Activated naive CD8-positive, alpha-beta T cell treated with anti-CD3 and anti-CD28 coated beads, Interleukin-2, amount 50 U/mL, for 24 hours (primary cell): Measurements from ENCODE around the gene RRAD.

Experiments
- ATAC-seq: fragments of 150-1000 bp; cut with Tn5 transposase; one replicate; pipeline ENCODE4 v1.10.0; 2021
- DNase-seq: peaks from one replicate; pipeline ENCODE4 v3.0.0; 2021
- H3K27ac Mint-ChIP-seq: one replicate; pipeline ENCODE4 v1.8.0; 2021; ENCODE audit warnings: mild to moderate bottlenecking, mixed read lengths
- H3K27me3 Mint-ChIP-seq: one replicate; pipeline ENCODE4 v1.8.0; 2021; ENCODE audit warnings: mixed read lengths
- H3K36me3 Mint-ChIP-seq: one replicate; pipeline ENCODE4 v1.8.0; 2021; ENCODE audit warnings: low read depth, mixed read lengths
- H3K4me1 Mint-ChIP-seq: one replicate; pipeline ENCODE4 v1.8.0; 2021; ENCODE audit warnings: mixed read lengths
- H3K4me3 Mint-ChIP-seq: one replicate; pipeline ENCODE4 v1.8.0; 2021; ENCODE audit warnings: mild to moderate bottlenecking, moderate library complexity, mixed read lengths
- H3K9me3 Mint-ChIP-seq: one replicate; pipeline ENCODE4 v1.8.0; 2021; ENCODE audit warnings: mixed read lengths

The RRAD gene

DNA sequence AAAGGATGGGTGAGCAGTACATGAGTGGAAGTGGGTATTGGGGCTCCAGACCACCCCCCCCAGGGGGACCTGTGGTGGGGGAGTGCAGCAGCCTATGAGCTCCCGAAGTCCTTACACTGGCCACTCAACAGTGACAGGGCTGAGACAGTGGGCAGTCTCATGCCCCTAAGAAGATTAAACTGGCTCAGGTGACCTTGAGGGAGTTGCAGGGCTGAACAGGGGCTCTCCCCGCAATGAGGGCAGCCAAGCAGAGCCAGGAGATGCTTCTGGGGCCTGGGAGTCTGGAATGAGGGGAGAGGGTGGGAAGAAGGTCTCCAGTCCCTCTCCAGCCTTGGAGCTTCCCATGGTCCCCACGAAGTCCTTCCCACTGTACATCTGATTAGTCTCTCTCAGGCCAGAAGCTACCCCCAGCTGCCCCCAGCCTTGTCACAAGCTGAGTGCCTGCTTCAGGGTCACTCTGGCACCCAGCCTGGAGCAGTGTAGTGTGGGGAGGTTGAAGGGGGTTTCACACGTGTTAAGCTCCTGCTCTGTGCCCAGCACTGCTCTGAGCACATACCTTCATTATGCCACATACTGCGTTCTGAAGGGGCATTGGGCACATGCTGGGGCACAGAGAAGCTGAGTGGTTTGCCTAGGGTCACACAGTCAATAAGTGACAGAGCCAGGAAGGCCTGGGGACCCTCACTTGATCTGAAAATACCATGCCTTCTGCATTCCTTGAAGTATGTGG is 5.6 kb downstream of the RRAD start:
- Mint-ChIP-seq H3K4me1 (no peaks in the 10 kb centered on the region), H3K4me3 (no peak overlapping the region), H3K36me3 (no peaks in the 10 kb centered on the region), H3K27ac (no peak overlapping the region), H3K27me3 (peaks cover 25% of the 10 kb centered on the region), H3K9me3 (no peaks in the 10 kb centered on the region)
- DNase-seq (no peak), ATAC-seq (no peak)

DNA sequence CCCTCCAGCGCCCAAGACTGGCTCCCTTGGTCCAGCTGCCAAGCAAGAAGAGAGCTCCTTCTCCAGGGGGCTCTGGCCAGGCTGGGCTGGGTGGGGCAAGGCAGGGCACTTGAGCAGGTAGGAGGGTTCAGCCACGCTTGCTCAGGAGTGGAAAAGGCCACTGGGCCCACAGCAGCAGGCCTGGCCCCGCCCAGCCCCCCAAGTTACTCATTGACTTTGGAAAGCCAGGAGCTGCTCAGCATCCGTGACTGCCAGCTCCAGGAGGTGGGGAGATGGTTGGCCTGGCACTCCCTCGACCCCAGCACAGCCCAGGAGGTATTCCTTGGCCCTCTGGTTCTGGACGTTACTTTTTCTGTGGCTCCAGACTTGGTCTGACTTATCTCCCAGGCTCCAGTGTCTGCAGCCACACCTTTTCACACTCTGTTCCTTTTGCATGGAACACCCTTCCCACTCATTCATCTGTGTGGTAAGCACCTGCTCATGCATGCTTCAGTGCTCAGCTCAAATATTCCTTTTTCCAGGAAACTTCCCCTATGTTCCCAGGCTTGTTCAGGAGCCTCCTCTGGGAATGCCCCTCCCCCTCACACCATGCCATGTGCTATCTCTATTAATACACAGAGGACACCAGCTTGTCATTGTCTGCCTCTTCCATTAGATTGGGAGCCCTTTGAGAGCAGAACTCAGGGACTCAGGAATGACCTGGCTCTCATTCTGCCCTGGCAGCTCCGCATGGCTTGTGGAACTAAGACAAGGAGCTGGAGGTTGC is 6.3 kb downstream of the RRAD start, which contains the start of gene CDH16:
TSS of gene CDH16 (minus strand) at position 83 of the 766 bp plus-strand sequence. CDS start 820 bp downstream, outside the sequence.
- no peaks in the 10 kb centered on the region for H3K4me1 Mint-ChIP-seq
- no peak within 1 kb of the TSS for H3K27ac Mint-ChIP-seq
- H3K4me3 Mint-ChIP-seq = no peak within 1 kb of the TSS
- H3K9me3 Mint-ChIP-seq = no peaks in the 10 kb centered on the region
- peaks cover 20% of the 10 kb centered on the region for H3K27me3 Mint-ChIP-seq
- ATAC-seq = no peak
- DNase-seq = no peak
- no peaks in the 10 kb centered on the region for H3K36me3 Mint-ChIP-seq

DNA sequence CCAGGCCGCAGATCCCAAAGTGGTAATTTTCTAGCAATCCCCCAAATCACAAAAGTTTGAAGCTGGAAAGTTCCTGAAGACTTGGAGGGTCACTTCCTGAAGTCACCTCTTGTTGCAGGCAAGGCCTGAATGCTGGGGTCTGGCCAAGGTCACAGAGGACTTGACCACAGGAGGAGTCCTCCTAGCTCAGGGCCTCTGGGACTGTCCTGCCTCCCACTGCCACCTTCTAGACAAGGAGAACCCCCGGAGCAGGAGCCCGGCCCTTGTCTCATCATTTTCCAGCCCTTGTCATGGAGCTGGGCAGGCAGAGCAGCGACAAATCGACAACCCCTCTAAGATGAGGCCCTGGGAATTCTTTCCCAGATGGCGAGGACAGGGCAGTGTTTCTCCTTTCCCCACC is 7.0 kb downstream of the RRAD start:
- no peak overlapping the region for H3K4me3 Mint-ChIP-seq
- peaks cover 14% of the 10 kb centered on the region for H3K27me3 Mint-ChIP-seq
- no peaks in the 10 kb centered on the region for H3K9me3 Mint-ChIP-seq
- no peak overlapping the region for H3K27ac Mint-ChIP-seq
- DNase-seq (no peak), ATAC-seq (no peak)
- H3K36me3 Mint-ChIP-seq = no peaks in the 10 kb centered on the region
- H3K4me1 Mint-ChIP-seq = no peaks in the 10 kb centered on the region

DNA sequence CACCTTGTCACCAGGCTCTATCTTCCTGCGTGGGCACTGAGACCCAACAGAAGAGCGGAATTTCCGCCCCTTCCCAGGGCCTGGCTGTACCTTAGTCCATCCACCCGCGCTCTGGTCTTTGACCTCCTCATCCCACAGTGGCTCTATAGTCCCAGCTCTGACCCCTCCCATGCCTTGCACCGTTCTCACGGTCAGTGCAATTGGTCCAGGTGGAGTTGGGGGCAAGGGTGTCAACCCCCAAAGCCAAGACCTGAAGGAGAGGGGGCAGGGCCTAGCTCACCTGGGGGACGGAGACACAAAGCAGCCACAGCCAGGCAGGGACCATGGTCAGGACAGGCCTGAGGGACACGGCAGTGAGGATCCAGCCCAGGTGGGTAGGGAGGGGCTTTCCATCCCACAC is 7.6 kb downstream of the RRAD start:
- no peaks in the 10 kb centered on the region for H3K9me3 Mint-ChIP-seq
- H3K4me3 Mint-ChIP-seq = no peak overlapping the region
- ATAC-seq (no peak), DNase-seq (no peak)
- peaks cover 8% of the 10 kb centered on the region for H3K27me3 Mint-ChIP-seq
- H3K27ac Mint-ChIP-seq = no peak overlapping the region
- no peaks in the 10 kb centered on the region for H3K4me1 Mint-ChIP-seq
- H3K36me3 Mint-ChIP-seq = no peaks in the 10 kb centered on the region

DNA sequence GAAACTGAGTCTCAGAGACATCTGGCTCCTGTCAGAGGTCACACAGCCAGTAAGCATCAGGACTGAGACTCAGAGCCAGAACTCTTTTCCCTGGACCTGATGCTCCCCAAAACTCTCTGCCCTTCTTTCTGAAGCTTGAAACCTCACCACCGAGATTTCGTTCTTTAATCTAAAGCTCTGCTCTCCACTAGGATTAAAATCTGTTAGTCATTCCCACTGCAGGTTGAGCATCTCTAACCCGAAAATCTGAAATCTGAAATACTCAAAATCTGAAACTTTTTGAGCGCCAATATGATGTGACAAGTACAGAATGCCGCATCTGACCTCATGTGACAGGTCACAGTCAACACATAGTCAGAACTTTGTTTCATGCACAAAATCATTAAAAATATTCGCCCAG is 8.8 kb downstream of the RRAD start:
- no peak overlapping the region for H3K4me3 Mint-ChIP-seq
- H3K27me3 Mint-ChIP-seq = peaks cover 7% of the 10 kb centered on the region
- no peaks in the 10 kb centered on the region for H3K36me3 Mint-ChIP-seq
- DNase-seq (no peak), ATAC-seq (no peak)
- no peak overlapping the region for H3K27ac Mint-ChIP-seq
- no peaks in the 10 kb centered on the region for H3K9me3 Mint-ChIP-seq
- H3K4me1 Mint-ChIP-seq = peaks cover 1% of the 10 kb centered on the region

DNA sequence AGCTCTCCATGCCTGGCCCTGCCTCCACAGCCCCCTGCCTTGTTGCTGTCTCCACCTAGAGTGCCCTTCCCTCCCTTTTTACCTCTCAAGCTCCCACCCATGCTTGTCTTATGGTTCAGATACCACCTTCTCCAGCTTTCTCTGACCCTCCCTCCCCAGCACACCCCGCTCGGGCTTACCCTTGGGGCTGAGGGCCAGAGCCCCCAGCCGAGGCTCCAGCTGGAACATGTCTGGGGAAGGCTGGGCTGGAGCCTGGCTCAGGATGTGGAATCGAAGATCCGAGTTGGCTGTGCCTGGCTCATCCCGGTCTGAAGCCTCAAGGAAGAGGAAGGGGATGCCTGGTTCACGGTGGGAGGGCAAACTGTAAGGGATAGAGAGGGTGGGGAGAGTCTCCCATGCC is 10.3 kb downstream of the RRAD start:
- Mint-ChIP-seq H3K9me3 (no peaks in the 10 kb centered on the region), H3K4me1 (peaks cover 1% of the 10 kb centered on the region), H3K4me3 (no peak overlapping the region), H3K36me3 (no peaks in the 10 kb centered on the region), H3K27ac (no peak overlapping the region), H3K27me3 (no peaks in the 10 kb centered on the region)
- ATAC-seq = no peak
- no peak for DNase-seq

DNA sequence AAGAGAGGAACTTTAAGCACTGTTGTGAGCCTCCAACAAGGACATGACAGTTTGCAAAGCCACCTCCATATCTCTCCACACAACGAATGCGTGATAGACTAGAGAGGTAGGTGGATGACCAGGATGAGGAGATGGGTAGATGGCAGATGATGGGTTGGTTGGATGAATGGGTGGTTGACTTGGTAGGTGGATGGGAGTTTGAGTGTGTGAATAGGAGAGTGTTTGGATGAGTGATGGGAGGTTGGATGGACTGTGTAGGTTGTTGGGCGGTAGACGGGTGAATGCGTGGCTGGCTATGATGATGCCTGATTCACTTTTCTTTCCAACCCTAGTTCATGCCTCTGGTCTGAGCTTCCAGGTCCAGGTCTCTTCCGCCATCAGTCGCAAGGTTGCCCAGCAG is 10.8 kb downstream of the RRAD start:
- peaks cover 1% of the 10 kb centered on the region for H3K4me1 Mint-ChIP-seq
- no peak for DNase-seq
- no peaks in the 10 kb centered on the region for H3K9me3 Mint-ChIP-seq
- no peak overlapping the region for H3K27ac Mint-ChIP-seq
- no peak for ATAC-seq
- H3K27me3 Mint-ChIP-seq = no peaks in the 10 kb centered on the region
- no peak overlapping the region for H3K4me3 Mint-ChIP-seq
- no peaks in the 10 kb centered on the region for H3K36me3 Mint-ChIP-seq

DNA sequence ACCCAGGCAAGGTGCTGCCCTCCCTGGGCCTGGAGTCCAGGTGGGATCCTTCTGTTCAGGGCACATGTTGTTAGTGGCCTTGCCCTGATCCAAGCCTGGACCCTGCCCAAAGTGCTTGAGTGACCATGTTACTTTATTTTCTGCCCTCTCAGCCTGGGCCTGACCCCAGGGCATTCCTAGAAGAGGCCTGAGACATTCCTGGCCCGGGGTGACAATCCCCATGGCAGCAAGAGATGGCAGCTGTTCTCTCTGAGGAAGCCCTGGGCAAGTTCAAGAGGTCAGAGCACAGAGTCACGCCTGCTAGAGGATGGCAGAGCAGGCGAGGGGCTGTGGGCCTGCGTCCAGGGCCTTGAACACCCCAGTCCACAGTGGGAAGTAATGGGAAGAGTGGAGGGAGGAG is 11.6 kb downstream of the RRAD start:
- ATAC-seq = no peak
- Mint-ChIP-seq H3K9me3 (no peaks in the 10 kb centered on the region), H3K4me3 (no peak overlapping the region), H3K4me1 (peaks cover 1% of the 10 kb centered on the region), H3K36me3 (no peaks in the 10 kb centered on the region), H3K27ac (no peak overlapping the region), H3K27me3 (no peaks in the 10 kb centered on the region)
- DNase-seq = no peak

DNA sequence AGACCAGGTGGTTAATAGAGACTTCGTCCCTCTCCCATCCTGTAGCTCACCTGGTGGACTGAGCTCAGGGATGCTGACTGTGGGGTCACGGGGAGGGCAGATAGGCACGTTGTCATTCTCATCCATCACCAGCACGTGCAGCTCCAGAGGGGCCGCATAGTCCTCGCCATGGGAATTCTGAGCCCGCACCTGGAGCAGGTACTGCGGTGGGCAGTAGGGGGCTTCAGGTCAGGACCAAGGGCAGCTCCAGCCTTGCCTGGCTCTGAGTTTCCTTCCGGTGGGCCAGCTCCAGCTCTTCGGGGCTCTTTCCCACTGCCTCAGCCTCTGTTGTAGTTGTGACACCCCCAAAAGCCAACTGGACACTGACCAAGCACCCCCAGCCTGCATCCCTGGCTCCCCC is 12.3 kb downstream of the RRAD start:
- Mint-ChIP-seq H3K4me1 (peaks cover 1% of the 10 kb centered on the region), H3K27ac (no peak overlapping the region), H3K36me3 (no peaks in the 10 kb centered on the region), H3K27me3 (no peaks in the 10 kb centered on the region), H3K4me3 (no peak overlapping the region), H3K9me3 (no peaks in the 10 kb centered on the region)
- no peak for DNase-seq
- ATAC-seq = no peak

DNA sequence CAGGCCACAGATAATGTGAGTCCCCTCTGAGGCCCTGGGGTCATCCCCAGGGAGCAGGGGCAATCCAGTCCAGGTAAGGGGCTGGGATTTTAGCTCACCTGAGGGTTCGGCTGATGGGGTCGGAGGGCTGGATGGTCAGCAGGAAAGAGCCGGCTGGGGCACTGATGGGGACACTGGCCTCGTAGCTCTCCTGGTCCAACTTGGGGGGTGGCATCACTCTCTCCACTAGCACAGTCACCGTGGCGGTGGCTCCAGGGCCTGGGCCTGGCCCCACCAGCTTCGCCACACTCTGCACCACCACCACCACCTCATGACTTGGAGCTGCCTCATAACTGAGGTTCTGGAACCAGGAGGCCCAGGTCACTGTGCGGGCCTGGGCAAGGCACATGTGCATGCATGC is 13.5 kb downstream of the RRAD start:
- H3K4me1 Mint-ChIP-seq = peaks cover 1% of the 10 kb centered on the region
- no peaks in the 10 kb centered on the region for H3K36me3 Mint-ChIP-seq
- H3K9me3 Mint-ChIP-seq = no peaks in the 10 kb centered on the region
- no peak overlapping the region for H3K4me3 Mint-ChIP-seq
- no peaks in the 10 kb centered on the region for H3K27me3 Mint-ChIP-seq
- no peak overlapping the region for H3K27ac Mint-ChIP-seq
- ATAC-seq (no peak), DNase-seq (no peak)

DNA sequence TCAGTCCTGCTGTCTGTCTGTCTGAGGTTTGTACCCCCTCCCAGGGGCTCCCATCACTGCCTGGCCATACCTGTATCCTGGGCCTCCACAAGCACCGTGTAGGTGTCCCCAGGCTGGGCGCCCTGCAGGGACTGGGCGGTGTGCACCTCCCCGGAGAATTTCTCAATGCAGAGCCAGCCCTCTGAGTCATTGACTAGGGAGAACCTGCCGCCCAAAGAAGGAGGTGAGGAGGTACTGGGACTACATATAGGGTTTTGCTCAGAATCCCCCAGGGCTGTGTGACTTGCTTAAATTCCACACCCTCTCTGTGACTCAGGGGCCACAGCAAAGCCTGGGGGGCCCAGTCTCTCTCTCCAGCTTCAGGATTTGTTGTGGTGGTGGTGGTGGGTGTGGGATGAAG is 14.2 kb downstream of the RRAD start:
- ATAC-seq (peak; percentile 60), DNase-seq (peak; percentile 13)
- Mint-ChIP-seq H3K4me3 (no peak overlapping the region), H3K27ac (no peak overlapping the region), H3K27me3 (no peaks in the 10 kb centered on the region), H3K9me3 (no peaks in the 10 kb centered on the region), H3K36me3 (no peaks in the 10 kb centered on the region), H3K4me1 (peaks cover 4% of the 10 kb centered on the region)

DNA sequence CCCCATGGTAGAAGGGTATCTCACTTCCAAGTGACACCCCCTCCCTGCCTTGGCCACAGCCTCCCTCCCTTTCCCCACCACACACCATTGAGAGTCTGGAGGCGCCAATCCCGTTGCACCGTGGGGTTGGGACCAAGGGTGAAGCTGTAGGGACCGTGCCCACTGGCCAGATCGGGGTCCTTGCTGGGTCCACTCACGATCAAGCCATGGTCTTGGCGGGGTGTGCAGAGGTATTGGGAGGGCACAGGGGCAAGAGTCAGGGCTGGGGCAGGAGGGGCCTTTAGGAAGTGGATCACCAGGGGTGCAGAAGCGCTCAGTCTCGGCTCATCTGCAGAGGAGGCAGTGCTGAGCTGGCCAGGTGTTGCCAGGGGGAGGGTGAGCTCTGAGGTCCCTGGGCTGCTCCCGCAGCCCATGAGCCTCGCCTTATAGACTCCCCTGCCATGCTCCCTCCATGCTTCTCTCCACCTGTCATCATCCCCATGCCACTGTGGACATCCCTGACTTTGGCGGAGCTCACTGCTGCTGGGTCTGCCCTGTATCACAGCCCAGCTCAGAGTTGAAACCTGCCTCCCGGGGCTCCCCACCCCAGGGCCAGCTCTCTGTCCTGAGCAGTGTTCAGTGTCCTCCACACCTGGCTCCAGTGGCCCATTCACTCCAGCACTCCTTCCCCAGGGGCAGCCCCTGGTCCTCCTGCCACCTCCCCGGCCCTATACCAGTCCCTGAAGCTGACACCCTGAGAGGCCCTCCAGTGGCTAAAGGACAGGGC is 15.0 kb downstream of the RRAD start:
- ATAC-seq (no peak), DNase-seq (no peak)
- H3K4me1 Mint-ChIP-seq = peaks cover 6% of the 10 kb centered on the region
- no peaks in the 10 kb centered on the region for H3K27me3 Mint-ChIP-seq
- H3K36me3 Mint-ChIP-seq = no peaks in the 10 kb centered on the region
- H3K9me3 Mint-ChIP-seq = no peaks in the 10 kb centered on the region
- no peak overlapping the region for H3K27ac Mint-ChIP-seq
- no peak overlapping the region for H3K4me3 Mint-ChIP-seq

DNA sequence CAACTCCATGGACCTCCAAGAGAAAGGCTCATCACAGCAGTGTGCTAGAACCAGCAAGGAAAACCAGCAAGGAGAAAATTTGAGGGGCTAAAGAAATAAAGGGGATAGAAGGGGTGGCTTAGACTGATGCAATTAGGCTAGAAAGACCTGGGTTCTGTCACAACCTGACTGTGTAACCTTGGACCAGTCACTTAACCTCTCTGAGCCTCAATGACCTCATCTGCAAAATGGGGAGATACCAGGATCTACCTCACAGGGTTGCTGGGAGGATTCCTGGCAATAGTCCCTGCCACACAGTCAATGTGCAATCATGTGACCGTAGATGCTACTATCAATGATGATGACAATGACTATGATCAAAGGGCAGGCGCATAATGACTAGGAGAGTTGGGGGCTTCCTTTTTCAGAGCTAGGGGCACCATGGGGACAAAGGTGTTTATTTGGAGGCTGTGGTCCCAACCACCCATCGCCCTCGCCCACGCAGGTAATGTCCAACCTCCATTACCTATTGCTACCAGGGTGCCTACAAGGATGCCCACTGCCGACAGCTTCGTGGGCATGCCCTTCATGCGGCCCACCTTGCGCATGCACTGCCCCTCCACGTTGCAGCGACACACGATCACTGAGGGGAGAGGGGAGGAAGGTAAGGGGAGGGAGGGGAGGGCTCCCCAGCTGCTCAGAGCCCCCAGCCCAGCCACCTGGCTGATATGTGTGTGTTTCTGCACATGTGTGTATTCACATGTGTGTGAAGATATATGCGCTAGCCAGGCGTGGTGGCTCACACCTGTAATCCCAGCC is 16.4 kb downstream of the RRAD start:
- Mint-ChIP-seq H3K9me3 (no peaks in the 10 kb centered on the region), H3K4me3 (no peak overlapping the region), H3K4me1 (peaks cover 6% of the 10 kb centered on the region), H3K27me3 (no peaks in the 10 kb centered on the region), H3K36me3 (no peaks in the 10 kb centered on the region), H3K27ac (no peak overlapping the region)
- no peak for DNase-seq
- no peak for ATAC-seq

DNA sequence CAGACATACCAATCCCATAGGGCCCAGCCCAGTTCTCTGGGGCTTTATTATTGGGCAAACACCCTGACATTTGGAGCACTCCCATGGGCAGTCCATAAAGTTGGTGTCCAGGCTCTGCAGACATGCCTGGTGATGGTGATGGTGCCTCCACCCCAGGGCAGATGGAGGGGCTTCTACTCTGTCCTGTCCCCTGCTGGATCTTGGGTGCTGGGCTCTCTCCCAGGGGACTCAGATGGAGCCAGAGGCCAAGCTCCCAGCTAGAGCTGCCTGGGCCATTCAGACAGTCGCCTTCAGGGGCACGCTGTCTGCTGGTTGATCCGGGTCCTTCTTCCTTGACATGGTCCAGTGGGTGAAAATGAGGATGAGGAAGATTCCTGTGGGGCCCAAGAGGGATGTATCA is 17.2 kb downstream of the RRAD start:
- Mint-ChIP-seq H3K27me3 (no peaks in the 10 kb centered on the region), H3K9me3 (no peaks in the 10 kb centered on the region), H3K4me3 (no peak overlapping the region), H3K4me1 (peaks cover 6% of the 10 kb centered on the region), H3K36me3 (no peaks in the 10 kb centered on the region), H3K27ac (no peak overlapping the region)
- DNase-seq (no peak), ATAC-seq (no peak)
